Memory B cell (primary cell): ENCODE results near the gene PDE4D.
"Not testable (repeated sequence)": the region's sequence is repeated elsewhere in the genome, so short reads cannot be mapped to it uniquely, and the experiment has no call there.

ENCODE experiments used
- ATAC-seq: fragments of 150-1000 bp; cut with Tn5 transposase; 2 replicates; pipeline ENCODE4 v1.10.0; 2021; ENCODE audit warnings: low read depth, mild to moderate bottlenecking, moderate library complexity
- DNase-seq, 2 donors: peaks; one replicate each; pipeline ENCODE4 v3.0.0; 2022; ENCODE audit warnings: low spot score in 2 of 2
- H3K27ac Mint-ChIP-seq: one replicate; pipeline ENCODE4 v1.8.0; 2022; ENCODE audit warnings: mild to moderate bottlenecking, moderate library complexity, mixed read lengths
- H3K27me3 Mint-ChIP-seq: one replicate; pipeline ENCODE4 v1.8.0; 2022; ENCODE audit warnings: mixed read lengths
- H3K36me3 Mint-ChIP-seq: one replicate; pipeline ENCODE4 v1.8.0; 2022; ENCODE audit warnings: mild to moderate bottlenecking, mixed read lengths
- H3K4me1 Mint-ChIP-seq: one replicate; pipeline ENCODE4 v1.8.0; 2022; ENCODE audit warnings: mixed read lengths
- H3K4me3 Mint-ChIP-seq: one replicate; pipeline ENCODE4 v1.8.0; 2022; ENCODE audit warnings: mild to moderate bottlenecking, moderate library complexity, mixed read lengths
- H3K9me3 Mint-ChIP-seq: one replicate; pipeline ENCODE4 v1.8.0; 2022; ENCODE audit warnings: mixed read lengths

Gene PDE4D

GRCh38 chr5:59317774-59318205 is 575.7 kb downstream of the PDE4D start:
- Mint-ChIP-seq H3K4me1 (peaks cover 3% of the 10 kb centered on the region), H3K27me3 (no peaks in the 10 kb centered on the region), H3K9me3 (no peaks in the 10 kb centered on the region), H3K27ac (no peak overlapping the region), H3K36me3 (no peaks in the 10 kb centered on the region), H3K4me3 (no peak overlapping the region)
- ATAC-seq (no peak), DNase-seq (no peak)

GRCh38 chr5:59317023-59317773 is 576.3 kb downstream of the PDE4D start:
- Mint-ChIP-seq H3K4me3 (no peak overlapping the region), H3K4me1 (peaks cover 3% of the 10 kb centered on the region), H3K9me3 (no peaks in the 10 kb centered on the region), H3K36me3 (no peaks in the 10 kb centered on the region), H3K27ac (no peak overlapping the region), H3K27me3 (no peaks in the 10 kb centered on the region)
- DNase-seq (no peak), ATAC-seq (no peak)

- ATAC-seq, result no peak
Measured at GRCh38 chr5:59312223-59312622, 581.3 kb downstream of the PDE4D start.

GRCh38 chr5:59308685-59309084 is 584.8 kb downstream of the PDE4D start:
- H3K9me3 Mint-ChIP-seq, H3K36me3 Mint-ChIP-seq, H3K4me1 Mint-ChIP-seq, ATAC-seq, H3K27ac Mint-ChIP-seq, H3K4me3 Mint-ChIP-seq, H3K27me3 Mint-ChIP-seq, DNase-seq: not testable (repeated sequence)

More at GRCh38 chr5:59312223-59312622, 581.3 kb downstream of the PDE4D start:
- no peak for DNase-seq
- Mint-ChIP-seq H3K27ac (no peak overlapping the region), H3K36me3 (peaks cover 7% of the 10 kb centered on the region), H3K4me3 (no peak overlapping the region), H3K27me3 (no peaks in the 10 kb centered on the region), H3K4me1 (no peaks in the 10 kb centered on the region), H3K9me3 (no peaks in the 10 kb centered on the region)

- H3K4me1 Mint-ChIP-seq, ATAC-seq, H3K27me3 Mint-ChIP-seq, DNase-seq, H3K4me3 Mint-ChIP-seq, H3K9me3 Mint-ChIP-seq, H3K36me3 Mint-ChIP-seq, H3K27ac Mint-ChIP-seq: not testable (repeated sequence)
Measured at GRCh38 chr5:59303289-59303716, 590.2 kb downstream of the PDE4D start.

- not testable (repeated sequence) for H3K4me3 Mint-ChIP-seq, ATAC-seq, H3K4me1 Mint-ChIP-seq
Measured at GRCh38 chr5:59302509-59302908, 591.0 kb downstream of the PDE4D start.

GRCh38 chr5:59301727-59302126 is 591.8 kb downstream of the PDE4D start:
- Mint-ChIP-seq H3K4me3 (no peak overlapping the region), H3K27ac (no peak overlapping the region), H3K4me1 (peaks cover 11% of the 10 kb centered on the region), H3K9me3 (peaks cover 2% of the 10 kb centered on the region), H3K36me3 (no peaks in the 10 kb centered on the region), H3K27me3 (no peaks in the 10 kb centered on the region)
- ATAC-seq (no peak), DNase-seq (no peak)

More at GRCh38 chr5:59302509-59302908, 591.0 kb downstream of the PDE4D start:
- H3K9me3 Mint-ChIP-seq, DNase-seq, H3K36me3 Mint-ChIP-seq, H3K27ac Mint-ChIP-seq, H3K27me3 Mint-ChIP-seq: not testable (repeated sequence)

GRCh38 chr5:59300930-59301329 is 592.6 kb downstream of the PDE4D start:
- ATAC-seq (no peak), DNase-seq (no peak)
- no peak overlapping the region for H3K4me3 Mint-ChIP-seq
- no peaks in the 10 kb centered on the region for H3K27me3 Mint-ChIP-seq
- H3K36me3 Mint-ChIP-seq, result no peaks in the 10 kb centered on the region
- H3K27ac Mint-ChIP-seq, result no peak overlapping the region
- H3K9me3 Mint-ChIP-seq, result peaks cover 2% of the 10 kb centered on the region
- H3K4me1 Mint-ChIP-seq, result peaks cover 14% of the 10 kb centered on the region

GRCh38 chr5:59299006-59299405 is 594.5 kb downstream of the PDE4D start:
- H3K27ac Mint-ChIP-seq, result no peak overlapping the region
- peaks cover 1% of the 10 kb centered on the region for H3K9me3 Mint-ChIP-seq
- peaks cover 12% of the 10 kb centered on the region for H3K4me1 Mint-ChIP-seq
- H3K27me3 Mint-ChIP-seq, result no peaks in the 10 kb centered on the region
- no peak for ATAC-seq
- no peak overlapping the region for H3K4me3 Mint-ChIP-seq
- no peaks in the 10 kb centered on the region for H3K36me3 Mint-ChIP-seq
- DNase-seq, result no peak

- DNase-seq (no peak), ATAC-seq (no peak)
- H3K4me3 Mint-ChIP-seq, result no peak overlapping the region
- H3K36me3 Mint-ChIP-seq, result no peaks in the 10 kb centered on the region
- H3K27ac Mint-ChIP-seq, result no peak overlapping the region
- H3K27me3 Mint-ChIP-seq, result no peaks in the 10 kb centered on the region
- H3K4me1 Mint-ChIP-seq, result peaks cover 12% of the 10 kb centered on the region
- H3K9me3 Mint-ChIP-seq, result no peaks in the 10 kb centered on the region
Measured at GRCh38 chr5:59296317-59297264, 596.9 kb downstream of the PDE4D start.

- no peaks in the 10 kb centered on the region for H3K36me3 Mint-ChIP-seq
- no peak overlapping the region for H3K27ac Mint-ChIP-seq
- peaks cover 12% of the 10 kb centered on the region for H3K4me1 Mint-ChIP-seq
- no peak for ATAC-seq
- no peaks in the 10 kb centered on the region for H3K9me3 Mint-ChIP-seq
- no peak for DNase-seq
- H3K27me3 Mint-ChIP-seq, result no peaks in the 10 kb centered on the region
- no peak overlapping the region for H3K4me3 Mint-ChIP-seq
Measured at GRCh38 chr5:59293700-59294099, 599.8 kb downstream of the PDE4D start.

GRCh38 chr5:59291941-59292340 is 601.6 kb downstream of the PDE4D start:
- no peaks in the 10 kb centered on the region for H3K9me3 Mint-ChIP-seq
- peaks cover 2% of the 10 kb centered on the region for H3K27me3 Mint-ChIP-seq
- DNase-seq (no peak), ATAC-seq (no peak)
- H3K27ac Mint-ChIP-seq, result no peak overlapping the region
- H3K4me3 Mint-ChIP-seq, result no peak overlapping the region
- no peaks in the 10 kb centered on the region for H3K36me3 Mint-ChIP-seq
- H3K4me1 Mint-ChIP-seq, result peaks cover 5% of the 10 kb centered on the region

GRCh38 chr5:59287884-59288283 is 605.6 kb downstream of the PDE4D start:
- Mint-ChIP-seq H3K27me3 (peaks cover 2% of the 10 kb centered on the region), H3K9me3 (no peaks in the 10 kb centered on the region), H3K4me3 (no peak overlapping the region), H3K4me1 (no peaks in the 10 kb centered on the region), H3K36me3 (no peaks in the 10 kb centered on the region), H3K27ac (no peak overlapping the region)
- DNase-seq (no peak), ATAC-seq (no peak)

- peaks cover 2% of the 10 kb centered on the region for H3K27me3 Mint-ChIP-seq
- DNase-seq (no peak), ATAC-seq (no peak)
- no peaks in the 10 kb centered on the region for H3K9me3 Mint-ChIP-seq
- no peaks in the 10 kb centered on the region for H3K36me3 Mint-ChIP-seq
- no peak overlapping the region for H3K4me3 Mint-ChIP-seq
- H3K27ac Mint-ChIP-seq, result no peak overlapping the region
- no peaks in the 10 kb centered on the region for H3K4me1 Mint-ChIP-seq
Measured at GRCh38 chr5:59287361-59287760, 606.2 kb downstream of the PDE4D start.
